ENCODE data around the gene SLC66A1.

Gene SLC66A1

DNA sequence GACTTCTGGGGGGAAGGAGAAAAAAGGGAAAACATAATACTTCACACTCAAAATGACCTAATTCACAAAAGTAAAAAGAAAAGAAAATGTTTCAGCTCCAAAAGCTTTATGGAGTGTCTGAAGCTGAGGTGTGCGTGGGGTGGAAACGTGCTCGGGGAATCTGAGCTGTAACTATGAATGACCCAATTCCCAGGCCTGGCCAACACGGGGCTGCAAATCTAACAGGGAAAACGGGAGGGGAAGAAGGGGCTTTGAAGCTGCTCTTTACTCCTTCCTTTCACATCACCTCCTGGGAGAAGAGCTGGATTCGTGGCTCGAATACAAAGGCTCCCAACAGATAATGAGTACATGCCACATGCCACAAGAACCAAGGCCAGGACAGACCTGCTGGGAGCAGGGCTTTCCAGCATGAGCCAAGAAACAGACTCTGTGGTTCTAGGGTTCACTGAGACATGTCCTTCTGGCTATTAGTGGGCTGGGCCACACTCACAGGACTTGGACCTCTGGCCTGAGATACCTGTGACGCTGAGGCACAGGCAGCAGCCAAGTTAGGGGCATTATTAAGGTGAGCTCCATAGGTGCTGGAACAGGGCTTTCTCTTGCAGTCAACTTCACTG lies 51.5 kb downstream of the SLC66A1 start:
- DNase-seq, result no peak

DNA sequence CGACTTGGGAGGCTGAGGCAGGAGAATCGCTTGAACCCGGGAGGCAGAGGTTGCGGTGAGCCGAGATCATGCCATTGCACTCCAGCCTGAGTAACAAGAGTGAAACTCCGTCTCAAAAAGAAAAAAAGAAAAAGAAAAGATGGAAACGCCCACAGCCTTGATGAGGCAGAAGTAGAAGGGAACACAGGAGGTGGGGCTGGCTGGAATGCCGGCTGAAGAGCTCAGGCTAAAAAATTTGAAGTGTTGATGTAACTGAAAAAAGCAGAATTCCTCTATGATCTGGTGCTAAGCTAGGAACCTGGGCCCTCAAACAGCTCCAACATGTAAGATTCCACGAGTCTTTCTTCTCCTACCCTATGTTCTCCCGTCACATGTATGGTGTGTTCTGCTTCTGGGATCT lies 53.6 kb downstream of the SLC66A1 start:
- no peak for DNase-seq

DNA sequence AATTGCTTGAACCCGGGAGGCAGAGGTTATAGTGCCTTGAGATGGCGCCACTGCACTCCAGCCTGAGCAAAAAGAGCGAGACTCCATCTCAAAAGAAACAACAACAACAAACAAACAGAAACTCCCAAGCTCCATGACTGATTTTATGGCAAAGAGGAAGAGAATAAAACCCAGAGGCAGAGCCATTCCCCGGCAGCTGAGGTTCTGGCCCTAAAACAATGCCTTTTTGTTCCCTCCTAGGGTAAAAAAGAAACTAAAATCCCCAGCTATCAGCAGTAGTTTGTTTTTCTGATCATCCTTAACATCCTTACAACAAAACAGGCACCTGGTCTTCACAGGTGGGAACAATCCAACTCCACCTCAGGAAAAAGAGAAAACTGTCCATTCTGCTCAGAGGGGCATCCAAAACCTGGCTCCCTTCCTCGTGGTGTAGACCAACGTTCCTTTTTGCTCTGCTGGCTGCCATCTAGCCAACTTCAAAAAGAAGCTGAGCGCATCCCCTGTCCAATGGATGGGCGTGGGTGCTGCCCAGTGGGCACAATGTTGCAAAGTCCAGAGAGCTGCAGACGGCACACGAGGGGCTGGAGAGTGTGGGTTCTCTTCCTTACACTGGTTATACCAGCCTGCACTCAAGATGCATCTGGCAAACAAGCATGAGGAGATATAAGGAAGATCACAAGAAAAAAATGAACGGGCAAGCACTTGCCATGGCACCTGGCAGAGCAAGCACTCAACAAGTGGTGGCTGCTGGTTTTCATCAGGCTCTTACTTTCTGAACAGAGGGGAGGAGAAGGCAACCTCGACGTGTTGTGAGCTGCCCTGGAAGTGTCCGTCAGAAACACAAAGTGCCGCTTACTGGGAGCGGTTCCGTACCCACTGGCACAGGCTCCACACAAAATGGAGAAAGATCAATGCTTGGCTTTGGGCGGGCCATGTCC lies 54.7 kb downstream of the SLC66A1 start:
- no peak for DNase-seq

DNA sequence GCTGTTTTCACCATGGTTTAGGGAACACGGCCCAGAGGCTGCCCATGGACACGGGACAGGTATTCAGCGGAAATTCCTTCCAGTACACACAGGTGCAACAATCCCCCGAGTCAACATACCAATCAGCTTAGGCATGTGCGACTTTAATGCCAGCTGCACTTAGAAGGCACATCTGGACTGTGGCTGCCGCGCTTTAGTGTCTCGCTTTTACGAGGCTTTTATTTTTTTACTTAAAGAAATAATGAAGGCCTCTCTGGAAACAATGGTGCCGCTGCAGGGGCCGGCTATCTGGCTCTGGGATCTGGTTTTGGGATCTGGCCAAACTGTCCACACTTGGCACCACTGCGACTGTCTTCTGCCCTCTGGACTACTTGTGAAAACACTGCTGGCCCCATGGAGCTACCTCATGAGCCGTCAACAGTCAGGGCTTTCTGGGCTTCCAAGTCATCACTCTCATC lies 55.5 kb downstream of the SLC66A1 start:
- no peak for DNase-seq

DNA sequence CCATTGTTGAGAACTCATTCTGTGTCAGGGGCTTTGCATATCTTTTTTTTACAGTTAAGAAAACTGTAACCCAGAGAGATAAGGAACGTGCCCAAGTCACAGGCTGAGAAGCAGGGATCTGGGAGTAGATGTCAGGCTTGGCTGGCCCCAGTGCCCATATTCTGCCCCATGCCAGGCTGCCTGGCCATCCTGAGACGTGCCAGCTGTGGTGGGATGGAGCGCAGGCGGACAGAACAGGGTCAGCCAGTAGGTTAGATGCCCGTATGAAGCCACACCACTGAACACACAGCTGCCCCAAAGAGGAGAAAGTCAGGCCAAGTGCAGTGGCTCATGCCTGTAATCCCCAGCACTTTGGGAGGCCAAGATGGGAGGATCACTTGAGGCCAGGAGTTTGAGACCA lies 55.9 kb downstream of the SLC66A1 start:
- DNase-seq, result no peak

DNA sequence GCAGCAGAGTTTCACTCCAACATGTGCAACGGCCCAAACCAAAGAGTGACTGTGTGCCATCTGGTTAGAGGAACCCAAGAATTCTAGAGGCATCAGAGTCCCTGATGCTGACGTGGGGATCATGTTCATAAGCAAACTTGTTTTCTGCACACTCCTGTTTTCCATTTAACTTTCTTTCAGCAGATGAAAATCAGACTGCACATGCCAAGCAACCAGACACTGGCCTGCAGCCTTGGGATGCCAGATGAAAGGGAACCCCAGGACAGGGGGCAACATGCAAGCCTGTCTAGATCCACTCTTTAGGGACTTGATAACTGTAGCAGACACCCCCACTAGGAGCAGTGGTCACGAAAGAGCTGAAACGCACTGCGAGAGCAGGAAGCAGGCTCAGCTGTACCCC lies 56.8 kb downstream of the SLC66A1 start:
- DNase-seq, result no peak

DNA sequence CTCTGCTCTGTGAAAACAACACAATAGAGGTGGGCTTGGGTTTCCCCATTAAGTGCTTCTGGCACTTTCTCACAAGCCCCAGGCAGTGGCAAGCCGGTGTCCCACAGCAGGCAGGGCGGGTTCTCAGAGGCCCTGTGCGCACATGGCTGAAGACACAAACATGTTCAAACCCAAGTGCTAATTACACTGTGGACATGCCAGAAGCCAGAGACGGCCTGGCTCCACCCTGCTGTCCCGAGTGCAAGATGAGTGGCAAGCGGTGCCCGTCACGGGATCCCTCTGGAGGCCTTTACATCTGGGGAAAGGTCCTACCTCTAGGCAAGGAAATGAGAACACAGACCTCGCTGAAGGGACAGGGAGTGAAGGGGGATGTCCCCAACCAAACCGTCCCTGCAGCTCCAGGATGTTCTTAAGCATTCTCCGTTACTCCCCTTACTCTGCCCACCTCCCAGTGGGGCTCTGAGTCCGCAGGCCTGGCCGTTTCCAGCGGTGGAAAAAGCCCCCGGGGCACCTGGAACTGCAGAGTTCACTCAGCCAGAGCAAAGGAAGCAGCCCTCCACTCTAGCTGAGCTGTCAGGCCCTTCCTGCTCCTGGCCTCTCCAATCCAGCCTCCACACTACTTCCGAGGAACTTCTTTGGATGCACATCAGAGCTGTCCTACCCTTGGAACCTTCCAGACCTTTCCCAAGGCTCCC lies 57.4 kb downstream of the SLC66A1 start:
- DNase-seq, result no peak

DNA sequence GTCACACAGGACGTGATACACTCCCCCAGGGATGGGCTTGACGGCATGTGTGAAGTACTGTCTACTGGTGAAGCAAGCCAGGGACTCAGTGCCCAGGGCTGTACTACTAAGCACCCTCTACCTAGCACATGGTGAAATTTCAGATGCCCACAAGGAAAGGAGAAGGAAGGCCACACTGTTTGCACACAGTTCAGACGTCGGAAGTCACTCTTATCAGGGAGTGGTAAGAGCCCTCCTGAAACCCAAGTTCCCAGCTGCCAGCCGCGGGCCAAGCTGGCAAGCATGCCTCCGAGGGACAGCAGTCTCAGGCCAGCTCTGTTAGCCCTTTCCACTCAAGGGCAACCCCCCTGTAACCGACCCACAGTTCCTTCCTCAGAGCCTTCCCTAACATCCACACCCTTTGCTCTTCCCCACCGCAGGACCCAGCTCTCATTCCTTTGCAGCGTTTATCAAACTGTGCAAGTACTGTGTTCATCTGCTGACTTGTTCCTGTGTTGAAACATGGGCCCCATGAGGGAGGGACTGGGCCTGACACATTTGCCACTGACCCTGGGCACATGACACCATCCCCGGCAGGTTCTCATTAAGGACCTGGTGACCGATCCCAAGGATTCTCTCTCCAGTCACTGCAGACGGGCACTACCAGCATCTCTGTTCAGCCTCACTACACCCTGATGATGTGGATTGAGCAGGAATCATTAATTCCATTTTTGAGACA lies 58.5 kb downstream of the SLC66A1 start:
- DNase-seq, result no peak

DNA sequence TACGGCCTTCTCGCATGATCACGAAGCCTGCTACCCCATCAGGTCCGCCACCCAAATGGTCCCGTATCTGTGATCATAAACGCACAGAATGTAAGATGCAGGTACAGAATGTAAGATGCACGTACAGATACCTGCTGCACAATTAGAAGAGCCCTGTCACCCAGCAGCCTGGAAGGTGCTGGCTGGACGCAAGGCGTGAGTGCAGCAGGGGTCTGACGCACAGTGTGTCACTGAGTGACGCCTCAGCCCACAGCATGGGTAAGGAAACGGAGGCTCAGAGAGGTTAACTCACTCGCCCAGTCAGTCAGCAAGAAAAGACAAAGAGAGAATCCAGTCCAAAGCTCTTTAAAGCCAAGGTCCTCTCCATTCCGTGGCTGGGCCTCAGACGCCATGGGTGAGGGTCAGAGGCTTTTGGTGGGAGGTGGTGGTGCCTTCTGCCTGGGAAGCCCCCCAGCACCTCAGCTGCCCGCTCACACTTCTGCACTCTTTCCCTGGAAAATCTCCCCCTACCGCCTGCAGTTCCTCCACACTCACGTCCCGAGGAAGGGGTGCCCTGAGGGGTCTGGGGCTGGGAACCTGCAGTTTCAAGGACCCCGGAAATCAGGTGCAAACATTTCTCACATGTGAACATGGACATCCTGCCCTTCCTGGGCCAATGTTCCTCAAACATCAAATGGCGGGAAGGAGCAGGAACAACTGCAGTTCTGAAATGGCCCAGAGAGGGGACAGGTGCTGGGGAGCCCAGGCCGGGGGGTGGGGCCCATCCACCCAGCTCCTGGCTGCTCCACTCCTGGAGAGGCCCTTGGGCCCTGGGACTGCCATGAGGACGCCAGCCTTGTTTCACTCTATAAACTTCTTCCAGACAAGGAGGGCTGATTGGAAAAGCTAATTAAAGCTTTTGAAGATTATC lies 59.4 kb downstream of the SLC66A1 start:
- no peak for DNase-seq

DNA sequence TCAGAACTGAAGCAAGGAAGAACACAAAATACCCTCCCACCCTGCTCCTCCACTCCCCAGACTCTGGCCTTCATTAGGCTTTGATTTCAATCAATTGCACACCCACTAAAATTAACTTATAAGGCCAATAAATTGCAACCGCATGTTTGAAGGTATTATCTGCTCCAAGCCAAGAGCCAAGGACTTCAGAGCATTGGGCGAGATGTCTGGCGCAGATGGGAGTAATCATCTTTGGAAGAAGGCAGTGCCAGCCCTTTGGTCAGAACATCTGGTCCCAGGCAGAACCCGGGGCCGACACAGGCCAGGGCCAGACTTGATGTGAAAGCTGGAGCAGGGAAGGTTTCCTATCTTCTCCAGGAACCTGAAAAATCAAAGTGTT lies 60.0 kb downstream of the SLC66A1 start:
- DNase-seq, result no peak

DNA sequence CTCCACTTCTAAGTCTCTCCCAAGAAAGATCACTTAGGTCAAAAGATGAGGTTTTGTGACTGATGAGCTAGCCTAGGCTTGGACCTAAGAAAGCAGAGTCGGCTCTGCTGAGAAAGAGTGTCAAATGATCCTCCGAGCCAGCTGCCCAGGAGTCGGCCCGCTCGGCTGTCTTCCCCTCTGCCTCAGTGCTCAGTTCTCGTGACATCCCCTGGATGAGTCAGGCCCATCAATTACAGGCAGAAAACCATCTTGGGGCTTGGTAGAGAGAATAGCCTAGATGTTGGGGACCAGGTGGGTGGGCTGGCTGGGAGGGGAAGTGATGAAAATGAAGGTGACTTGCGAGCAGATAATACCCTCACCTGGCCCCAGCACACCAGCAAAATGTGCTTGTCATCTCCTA lies 60.5 kb downstream of the SLC66A1 start:
- DNase-seq, result no peak

DNA sequence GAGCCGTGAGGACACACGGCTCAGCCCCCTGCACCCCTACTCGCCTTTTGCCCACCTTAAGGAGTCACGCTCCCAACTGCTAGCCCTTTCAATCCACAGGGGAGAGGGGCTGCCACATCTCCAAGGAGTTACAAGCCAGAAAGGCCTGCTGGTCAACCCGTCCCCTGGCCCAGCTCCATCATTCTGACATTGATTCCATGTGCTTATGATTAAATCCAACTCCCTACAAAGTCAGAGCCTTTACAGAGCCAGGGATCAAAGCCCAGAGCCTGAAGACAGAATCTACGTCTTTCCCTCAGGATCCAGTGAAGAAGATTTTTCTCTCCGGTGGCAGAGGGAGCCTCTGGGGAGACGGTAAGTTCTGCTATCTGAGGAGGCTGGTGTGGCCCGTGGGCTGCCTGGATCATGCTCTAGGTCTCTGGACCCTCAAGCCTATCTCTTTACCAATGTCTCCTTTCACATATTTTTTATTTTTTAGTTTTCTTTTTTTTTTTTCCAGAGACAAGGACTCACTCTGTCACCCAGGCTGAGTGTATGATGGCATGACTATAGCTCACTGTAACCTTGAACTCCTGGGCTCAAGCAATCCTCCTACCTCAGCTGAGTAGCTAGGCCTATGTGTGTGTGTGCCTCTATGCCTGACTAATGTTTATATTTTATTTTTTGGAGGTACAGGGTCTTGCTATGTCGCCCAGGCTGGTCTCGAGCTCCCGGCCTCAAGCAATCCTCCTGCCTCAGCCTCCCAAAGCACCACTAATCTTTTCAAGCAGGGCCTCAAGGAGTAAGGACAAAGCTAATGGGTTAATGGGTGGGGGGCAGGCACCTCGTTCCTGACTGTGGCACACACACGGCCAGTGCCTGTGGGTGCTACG lies 61.3 kb downstream of the SLC66A1 start:
- DNase-seq, result no peak

DNA sequence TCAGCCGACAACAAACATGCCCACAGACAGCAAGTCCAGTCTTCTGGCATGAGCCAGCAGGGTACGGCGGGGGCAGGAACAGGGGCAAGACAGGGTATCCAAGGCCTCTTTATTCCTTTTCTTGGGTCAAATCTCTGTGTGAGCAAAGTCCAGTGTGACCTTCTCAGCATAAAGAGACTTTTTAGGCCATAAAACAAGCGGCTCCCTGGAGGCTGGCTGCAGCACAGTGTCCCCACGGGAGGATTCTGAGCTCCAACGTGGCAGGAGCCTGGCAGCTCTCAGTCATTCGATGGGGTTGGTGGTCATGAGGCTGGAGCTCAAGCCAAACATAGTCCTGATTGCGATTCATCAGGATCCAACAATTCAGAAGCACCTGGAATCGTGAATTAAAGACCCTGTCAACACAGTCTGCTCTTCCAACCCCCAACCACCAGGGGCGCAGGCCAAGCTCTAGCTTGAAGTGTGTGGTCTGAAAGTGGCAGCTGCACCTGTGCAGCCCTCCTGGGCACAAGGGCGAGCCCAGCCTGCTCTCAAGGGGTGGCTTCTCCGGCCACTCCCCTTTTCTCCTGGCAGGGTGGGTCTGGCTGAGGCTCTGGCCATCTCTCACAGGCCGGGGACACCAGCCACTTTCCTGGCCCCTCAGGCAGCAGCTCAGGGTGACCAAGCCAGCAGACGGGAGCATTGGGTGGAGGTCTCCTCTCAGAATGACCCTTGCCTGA lies 62.1 kb downstream of the SLC66A1 start:
- DNase-seq, result peak; percentile 28

DNA sequence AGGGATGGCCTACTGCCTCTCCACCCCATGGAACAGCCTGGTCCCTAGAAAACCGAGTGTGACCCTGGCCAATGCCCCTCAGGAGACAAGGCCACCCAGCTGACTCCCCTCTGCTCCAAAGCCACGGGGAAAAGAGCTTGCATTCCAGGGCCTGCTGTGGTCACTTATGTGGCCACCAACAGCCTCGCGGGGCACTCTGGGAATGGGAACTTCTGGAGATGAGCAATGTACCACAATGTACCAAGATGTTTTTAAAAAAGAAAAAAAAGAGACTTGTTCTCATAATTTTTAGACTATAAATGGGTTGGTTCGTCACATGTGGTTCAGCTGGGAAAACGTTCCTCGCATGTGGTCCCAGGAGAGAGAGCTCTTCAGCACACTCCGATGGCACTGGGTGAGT lies 62.8 kb downstream of the SLC66A1 start:
- no peak for DNase-seq

DNA sequence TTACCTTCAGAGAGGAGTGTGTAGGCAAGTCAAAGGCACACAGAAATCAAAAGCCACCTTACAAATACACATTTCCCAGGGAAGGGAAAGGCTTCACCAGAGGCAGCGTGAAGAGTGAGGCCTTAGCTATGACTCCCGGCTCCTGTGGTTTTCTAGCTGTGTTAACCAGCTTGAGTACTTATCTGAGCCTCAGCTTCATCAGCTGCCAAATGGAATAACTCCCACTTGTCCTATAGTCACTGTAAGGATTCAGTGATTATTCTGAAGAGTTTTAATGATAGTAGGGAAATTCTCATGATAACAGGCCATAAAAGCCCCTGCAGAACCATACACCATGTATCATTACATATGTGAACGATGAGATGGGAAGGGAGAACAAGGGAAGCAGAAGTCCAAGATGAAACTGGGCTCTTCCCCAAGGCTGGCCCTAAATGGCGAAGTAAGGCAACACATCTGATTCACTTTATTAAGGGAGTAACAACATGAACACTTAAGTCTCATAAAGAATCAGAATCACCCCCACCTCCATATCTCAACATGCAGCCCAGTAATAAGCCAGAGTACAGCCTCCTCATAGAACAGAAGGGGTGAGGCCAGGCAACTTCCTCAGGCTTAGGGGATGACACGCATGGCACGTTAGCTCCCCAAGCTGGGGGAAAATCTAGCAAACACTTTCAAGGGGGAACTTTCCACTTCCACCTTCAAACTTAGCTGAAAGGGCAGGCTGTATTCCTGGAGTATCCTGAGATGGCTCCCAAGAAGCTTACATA lies 63.7 kb downstream of the SLC66A1 start:
- DNase-seq, result no peak

DNA sequence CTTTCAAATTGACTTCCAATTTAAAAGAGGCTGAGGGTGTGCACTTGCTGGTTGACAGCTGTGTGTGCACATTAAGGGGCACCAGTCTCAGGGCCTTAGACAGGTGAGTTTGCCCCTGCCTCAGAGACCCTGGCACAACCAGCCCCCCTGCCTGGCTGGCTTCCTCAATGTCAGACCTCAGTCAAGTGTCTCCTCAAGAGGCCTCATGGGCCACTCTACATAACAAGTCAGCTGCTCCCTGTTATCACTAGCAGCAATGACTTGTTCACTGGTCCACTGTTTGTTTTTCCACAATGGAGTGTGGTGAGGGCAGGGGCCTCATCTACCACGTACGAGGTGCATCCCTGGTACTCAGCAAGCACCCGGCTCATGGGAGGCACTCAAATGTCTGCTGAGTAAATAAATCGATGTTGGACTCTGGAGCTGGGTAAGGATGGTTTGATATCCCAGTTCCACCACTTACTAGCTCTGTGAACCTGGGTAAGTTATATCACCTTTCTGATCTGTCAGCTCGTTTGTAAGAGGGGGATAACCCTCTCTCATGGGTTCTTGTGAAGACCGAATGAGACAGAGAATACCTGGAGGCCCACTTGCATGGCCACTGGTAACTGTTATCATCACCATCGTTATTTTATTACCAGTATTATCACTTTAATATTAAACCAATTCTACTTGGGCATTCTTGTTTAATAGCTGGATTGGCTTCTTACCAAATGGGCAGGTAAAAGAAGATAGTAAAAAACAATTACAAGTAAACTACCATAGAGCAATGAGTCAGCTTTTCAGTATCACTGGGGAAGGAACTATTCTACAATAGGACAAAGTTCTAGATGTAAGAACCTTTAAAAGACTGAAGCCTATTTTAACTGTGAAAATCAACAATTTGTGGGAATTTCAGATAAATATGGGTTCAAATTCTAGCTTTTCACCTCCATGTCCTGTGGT lies 64.6 kb downstream of the SLC66A1 start:
- no peak for DNase-seq

DNA sequence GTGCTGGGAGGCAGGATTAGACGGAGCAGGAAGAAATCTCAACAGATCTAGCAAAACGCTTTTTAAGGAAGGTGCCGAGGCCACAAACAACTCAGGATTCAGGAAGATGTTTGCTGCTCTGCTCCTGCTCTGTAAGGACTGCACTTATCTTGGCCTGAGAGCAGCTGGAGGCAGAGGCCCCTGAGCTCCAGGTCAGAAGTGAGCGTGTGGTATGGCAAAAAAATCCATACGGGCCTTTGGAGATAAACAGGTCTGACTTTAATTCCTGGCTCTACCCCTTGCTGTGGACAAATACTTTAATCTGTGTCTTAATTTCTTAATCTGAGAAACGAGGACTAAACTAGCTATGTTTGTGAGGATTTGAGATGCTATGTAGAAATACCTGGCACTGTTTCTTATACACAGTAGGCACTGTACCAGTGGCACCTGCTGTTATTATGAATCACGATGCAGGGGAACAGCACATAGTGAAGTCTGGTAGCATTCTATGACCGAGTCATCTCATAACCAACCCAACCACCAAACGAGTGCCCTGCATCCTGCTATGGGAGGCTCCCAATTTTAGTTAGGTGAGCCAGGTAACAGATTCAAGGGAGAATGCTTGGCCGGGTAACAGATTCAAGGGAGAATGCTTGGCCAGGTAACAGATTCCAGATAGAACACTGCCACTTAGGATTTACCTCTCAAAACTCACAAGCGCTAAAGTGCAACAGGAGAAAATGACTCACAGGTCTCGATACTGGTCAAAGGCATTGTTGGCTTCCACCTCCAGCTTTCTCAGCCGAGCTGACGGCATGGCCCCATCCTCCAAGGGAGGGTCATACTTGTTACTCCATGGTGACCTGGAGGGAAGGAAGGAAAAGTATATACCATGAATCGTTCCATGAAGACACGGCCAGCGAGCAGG lies 65.9 kb downstream of the SLC66A1 start:
- peak; percentile 60 for DNase-seq
